ENCODE results near the gene TMEM61. TPM values are rescaled to one million over a fixed set of nuclear protein-coding genes. Genes with fewer than 3 reads are reported as not detected.
A peak's percentile ranks its signal among the peaks of the same experiment; 100 is the strongest.

TMEM61 gene
- polyA plus RNA-seq, 1 of the 3 experiments (the other 2 are of a cell fraction), result not detected

- TF ChIP-seq CTCF (IDR thresholded peaks at IDR 0.05) (peak; percentile 87), JUND (IDR thresholded peaks at IDR 0.05) (no peak), USF1 (IDR thresholded peaks at IDR 0.05; ENCODE audit: borderline replicate concordance, low read depth) (no peak), MXI1 (IDR thresholded peaks at IDR 0.05; ENCODE audit: low read depth, low read length) (no peak), MAX (IDR thresholded peaks at IDR 0.05; ENCODE audit: low read depth) (0 out of 2 replicates have a peak, but pooled peaks have one; percentile 56), EP300 (IDR thresholded peaks at IDR 0.05; ENCODE audit: borderline replicate concordance in 1 of 2, low read depth in 1 of 2, low read length in 1 of 2) (no peak), NRF1 (IDR thresholded peaks at IDR 0.05; ENCODE audit: low read depth, low read length) (no peak), NFIC (IDR thresholded peaks at IDR 0.05; ENCODE audit: borderline replicate concordance) (no peak), RXRA (IDR thresholded peaks at IDR 0.05; ENCODE audit: borderline replicate concordance, low read depth) (no peak), SMC3 (IDR thresholded peaks at IDR 0.05; ENCODE audit: low read depth, low read length) (peak; percentile 88), RCOR1 (IDR thresholded peaks at IDR 0.05; ENCODE audit: low read length) (peak; percentile 60; the same call in 1 of the 2 replicates), RAD21 (IDR thresholded peaks at IDR 0.05; ENCODE audit: low read length) (peak; percentile 86)
- H3K79me2 ChIP-seq (ENCODE audit: insufficient read depth), result no peaks in the 10 kb centered on the region
- H3K36me3 ChIP-seq (replicated peaks in 1 of 2; ENCODE audit: control insufficient read depth in 1 of 2, insufficient read depth in 2 of 2, low read length in 1 of 2), result no peaks in the 10 kb centered on the region
- CTCF ChIA-PET, result interaction anchor here (0.7 to 10.9 kb wide), 29 partner anchors 10 to 280 kb away, joined by 3 to 302 read pairs (median 7); partner anchors contain the start of gene TMEM61
- peak; percentile 96 for DNase-seq
- H3K27ac ChIP-seq (ENCODE audit: low read depth in 2 of 2, low read length in 1 of 2), result no peak overlapping the region
- peaks cover 0 to 3% of the 10 kb centered on the region in 2 experiments; a peak in 1 of 4 replicates for H3K4me1 ChIP-seq (ENCODE audit: control insufficient read depth in 1 of 2, insufficient read depth in 2 of 2, low read depth in 1 of 2, low read length in 1 of 2)
- H3K9ac ChIP-seq, result no peak overlapping the region
- no peaks in the 10 kb centered on the region for H3F3A ChIP-seq (replicated peaks; ENCODE audit: insufficient read depth)
- H4K20me1 ChIP-seq (ENCODE audit: insufficient read depth), result no peaks in the 10 kb centered on the region
- 0% methylated on average over 12 of the region's 23 CpGs for WGBS (ENCODE audit: low lambda C conversion rate)
- H3K4me2 ChIP-seq, result no peak overlapping the region
- H2AFZ ChIP-seq (ENCODE audit: low read depth), result no peak overlapping the region
- no peaks in the 10 kb centered on the region for H3K9me2 ChIP-seq
- no peaks in the 10 kb centered on the region; the same call in 1 of the 2 replicates for H3K27me3 ChIP-seq (ENCODE audit: insufficient read depth)
- POLR2A ChIA-PET, result interaction anchor here (0.7 to 1.1 kb wide), 3 partner anchors 9 to 51 kb away, joined by 3 read pairs; no protein-coding TSS in a partner anchor
- H3K9me3 ChIP-seq, result no peaks in the 10 kb centered on the region
- H3K4me3 ChIP-seq (ENCODE audit: low read depth in 2 of 2, low read length in 1 of 2), result peak overlapping the region in 1 of 2 experiments; percentile 49; a peak in 1 of 4 replicates
Observed at GRCh38 chr1:54996359-54996868, 16.0 kb downstream of the TMEM61 start.

- H3K4me1 ChIP-seq (ENCODE audit: control insufficient read depth in 1 of 2, insufficient read depth in 2 of 2, low read depth in 1 of 2, low read length in 1 of 2), result peaks cover 0 to 3% of the 10 kb centered on the region in 2 experiments; a peak in 1 of 4 replicates
- no peaks in the 10 kb centered on the region for H3F3A ChIP-seq (replicated peaks; ENCODE audit: insufficient read depth)
- H2AFZ ChIP-seq (ENCODE audit: low read depth), result no peak overlapping the region
- no peaks in the 10 kb centered on the region for H3K36me3 ChIP-seq (replicated peaks in 1 of 2; ENCODE audit: control insufficient read depth in 1 of 2, insufficient read depth in 2 of 2, low read length in 1 of 2)
- 47% methylated on average over 20 of the region's 46 CpGs for WGBS (ENCODE audit: low lambda C conversion rate)
- peak; percentile 68 for DNase-seq
- no peak for TF ChIP-seq TCF12 (IDR thresholded peaks at IDR 0.05)
- no peaks in the 10 kb centered on the region for H4K20me1 ChIP-seq (ENCODE audit: insufficient read depth)
- CTCF ChIA-PET, result interaction anchor here (1.0 to 10.9 kb wide), 22 partner anchors 10 to 124 kb away, joined by 3 to 302 read pairs (median 9); no protein-coding TSS in a partner anchor
- H3K79me2 ChIP-seq (ENCODE audit: insufficient read depth), result no peaks in the 10 kb centered on the region
- H3K9ac ChIP-seq, result no peak overlapping the region
- no peaks in the 10 kb centered on the region for H3K9me2 ChIP-seq
- no peaks in the 10 kb centered on the region for H3K9me3 ChIP-seq
- POLR2A ChIA-PET, result interaction anchor here (0.7 to 1.1 kb wide), 2 partner anchors 46 to 52 kb away, joined by 3 read pairs; no protein-coding TSS in a partner anchor
- no peak overlapping the region for H3K4me2 ChIP-seq
- H3K4me3 ChIP-seq (ENCODE audit: low read depth in 2 of 2, low read length in 1 of 2), result no peak overlapping the region
- no peak overlapping the region for H3K27ac ChIP-seq (ENCODE audit: low read depth in 2 of 2, low read length in 1 of 2)
- no peaks in the 10 kb centered on the region; the same call in 1 of the 2 replicates for H3K27me3 ChIP-seq (ENCODE audit: insufficient read depth)
Observed at GRCh38 chr1:54996869-54997710, 16.7 kb downstream of the TMEM61 start.

Measured in SK-N-SH (cell line).